H9 (cell line): ENCODE measurements around the gene AXIN2. TPM values are rescaled to one million over a fixed set of nuclear protein-coding genes. Genes with fewer than 3 reads are reported as not detected.

Experiments
- DNase-seq: peaks from one replicate; pipeline ENCODE4 v3.0.0-alpha.2; 2017
- H2AFZ ChIP-seq: one replicate; pipeline ENCODE4 v1.6.1; 2013; ENCODE audit warnings: mild to moderate bottlenecking, low read length, control low read depth, moderate library complexity
- H2AK5ac ChIP-seq: 2 replicates; pipeline ENCODE4 v1.6.1; 2013; ENCODE audit warnings: low read length, control low read depth, mixed read lengths; ENCODE audit not compliant: insufficient read length
- H2BK120ac ChIP-seq: one replicate; pipeline ENCODE4 v1.6.1; 2013; ENCODE audit warnings: low read depth, mild to moderate bottlenecking, low read length, control low read depth, inconsistent platforms; ENCODE audit not compliant: poor library complexity, severe bottlenecking
- H2BK12ac ChIP-seq: 2 replicates; pipeline ENCODE4 v1.6.1; 2013; ENCODE audit warnings: low read length, control low read depth, mixed read lengths, low read depth; ENCODE audit not compliant: insufficient read length
- H2BK15ac ChIP-seq: 2 replicates; pipeline ENCODE4 v1.6.1; 2013; ENCODE audit warnings: low read depth, low read length, control low read depth
- H2BK20ac ChIP-seq: one replicate; pipeline ENCODE4 v1.6.1; 2013; ENCODE audit warnings: low read depth, mild to moderate bottlenecking, low read length, control low read depth, inconsistent platforms; ENCODE audit not compliant: poor library complexity, severe bottlenecking
- H2BK5ac ChIP-seq: 2 replicates; pipeline ENCODE4 v1.6.1; 2013; ENCODE audit warnings: low read length, control low read depth, mixed read lengths; ENCODE audit not compliant: insufficient read length
- H3K14ac ChIP-seq: 2 replicates; pipeline ENCODE4 v1.6.1; 2013; ENCODE audit warnings: low read length, control low read depth; ENCODE audit not compliant: insufficient read depth
- H3K18ac ChIP-seq: 2 replicates; pipeline ENCODE4 v1.6.1; 2013; ENCODE audit warnings: low read depth, mild to moderate bottlenecking, mixed read lengths, low read length, control low read depth; ENCODE audit not compliant: insufficient read length
- H3K23ac ChIP-seq: 2 replicates; pipeline ENCODE4 v1.6.1; 2013; ENCODE audit warnings: low read length, control low read depth, mixed read lengths, low read depth; ENCODE audit not compliant: insufficient read length
- H3K23me2 ChIP-seq: 2 replicates; pipeline ENCODE4 v1.6.1; 2013; ENCODE audit warnings: low read depth, mild to moderate bottlenecking, mixed read lengths, low read length, control low read depth; ENCODE audit not compliant: insufficient read length, poor library complexity, severe bottlenecking
- H3K27ac ChIP-seq: 2 replicates; pipeline ENCODE4 v1.5.1; 2013; ENCODE audit warnings: low read length, control low read depth, mixed read lengths, low read depth; ENCODE audit not compliant: insufficient read length
- H3K27me3 ChIP-seq: 2 replicates; pipeline ENCODE4 v1.6.1; 2013; ENCODE audit warnings: low read length, control low read depth, inconsistent platforms; ENCODE audit not compliant: insufficient read depth
- H3K4ac ChIP-seq: 2 replicates; pipeline ENCODE4 v1.6.1; 2013; ENCODE audit warnings: low read depth, mild to moderate bottlenecking, control low read depth, inconsistent platforms, low read length, moderate library complexity
- H3K4me1 ChIP-seq: 2 replicates; pipeline ENCODE4 v1.6.1; 2013; ENCODE audit warnings: low read length, control low read depth, inconsistent platforms; ENCODE audit not compliant: insufficient read depth
- H3K4me2 ChIP-seq: 2 replicates; pipeline ENCODE4 v1.6.1; 2013; ENCODE audit warnings: low read length, control low read depth, mixed read lengths; ENCODE audit not compliant: insufficient read length, insufficient read depth
- H3K56ac ChIP-seq: 2 replicates; pipeline ENCODE4 v1.6.1; 2013; ENCODE audit warnings: low read depth, mild to moderate bottlenecking, mixed read lengths, low read length, control low read depth; ENCODE audit not compliant: insufficient read length
- H3K79me1 ChIP-seq: 2 replicates; pipeline ENCODE4 v1.6.1; 2013; ENCODE audit warnings: low read depth, mild to moderate bottlenecking, moderate library complexity, low read length, control low read depth, inconsistent platforms; ENCODE audit not compliant: insufficient read depth, poor library complexity, severe bottlenecking
- H3K79me2 ChIP-seq: 2 replicates; pipeline ENCODE4 v1.6.1; 2013; ENCODE audit warnings: low read length, control low read depth, inconsistent platforms; ENCODE audit not compliant: insufficient read depth
- H3K9ac ChIP-seq: 2 replicates; pipeline ENCODE4 v1.6.1; 2013; ENCODE audit warnings: low read length, control low read depth, mixed read lengths; ENCODE audit not compliant: insufficient read length; ENCODE audit errors: extremely low read depth
- H3K9me3 ChIP-seq: one replicate; pipeline ENCODE4 v1.6.1; 2013; ENCODE audit warnings: low read depth, low read length, inconsistent platforms; ENCODE audit not compliant: control insufficient read depth
- H3T11ph ChIP-seq: one replicate; pipeline ENCODE4 v1.6.1; 2013; ENCODE audit warnings: mild to moderate bottlenecking, low read length, control low read depth, inconsistent platforms
- H4K20me1 ChIP-seq: one replicate; pipeline ENCODE4 v1.6.1; 2013; ENCODE audit not compliant: control insufficient read depth, insufficient read length, insufficient read depth
- H4K5ac ChIP-seq: 2 replicates; pipeline ENCODE4 v1.6.1; 2013; ENCODE audit warnings: low read depth, mild to moderate bottlenecking, mixed read lengths, low read length, control low read depth; ENCODE audit not compliant: insufficient read length
- H4K8ac ChIP-seq: replicated peaks from 2 replicates; pipeline ENCODE4 v1.6.1; 2013; ENCODE audit warnings: low read length, control low read depth, mixed read lengths, low read depth; ENCODE audit not compliant: insufficient read length
- H4K91ac ChIP-seq: 2 replicates; pipeline ENCODE4 v1.6.1; 2013; ENCODE audit warnings: low read depth, mild to moderate bottlenecking, moderate library complexity, mixed read lengths, low read length, control low read depth; ENCODE audit not compliant: insufficient read length
- H3K27ac Mint-ChIP-seq, 3 experiments: 2 replicates in 2 of 3; 3 replicates in 1 of 3; pipeline ENCODE4 v1.8.0; 2020 to 2021; ENCODE audit warnings: mixed read lengths in 3 of 3, mild to moderate bottlenecking in 1 of 3, moderate library complexity in 1 of 3
- H3K27me3 Mint-ChIP-seq: 2 replicates; pipeline ENCODE4 v1.8.0; 2021; ENCODE audit warnings: low read depth, mild to moderate bottlenecking, moderate library complexity, mixed read lengths
- H3K36me3 Mint-ChIP-seq, 3 experiments: 2 replicates in 2 of 3; 3 replicates in 1 of 3; pipeline ENCODE4 v1.8.0; 2020 to 2021; ENCODE audit warnings: low read depth in 3 of 3, mixed read lengths in 3 of 3; ENCODE audit not compliant: insufficient read depth in 1 of 3
- H3K4me1 Mint-ChIP-seq, 2 experiments: 2 replicates each; pipeline ENCODE4 v1.8.0; 2020; ENCODE audit warnings: mixed read lengths in 2 of 2
- H3K4me3 Mint-ChIP-seq, 2 experiments: 2 replicates in 1 of 2; 3 replicates in 1 of 2; pipeline ENCODE4 v1.8.0; 2020 to 2021; ENCODE audit warnings: mild to moderate bottlenecking in 2 of 2, mixed read lengths in 2 of 2, moderate library complexity in 1 of 2
- H3K9me3 Mint-ChIP-seq, 2 experiments: 2 replicates in 1 of 2; 3 replicates in 1 of 2; pipeline ENCODE4 v1.8.0; 2020; ENCODE audit warnings: mild to moderate bottlenecking in 2 of 2, mixed read lengths in 2 of 2, moderate library complexity in 1 of 2
- CTCF ChIP-seq: fragments of 200-600 bp; sonication (generic); conservative IDR thresholded peaks from 3 replicates; pipeline ENCODE4 v1.8.0; 2021; ENCODE audit warnings: antibody characterized with exemption, mild to moderate bottlenecking
- WGBS: extraction: QIAGEN DNeasy Blood & Tissue Kit; methylation state at CpG from one replicate; pipeline ENCODE4 v1.1.7; 2013; ENCODE audit warnings: missing lambda C conversion rate, low lambda C conversion rate, mixed read lengths; ENCODE audit not compliant: insufficient read length; ENCODE audit errors: extremely low coverage; 5-methylcytosine and 5-hydroxymethylcytosine counted together
- total RNA-seq: library from RNA; stranded (reverse); gene quantifications from 2 replicates; pipeline ENCODE4 v1.2.1, GENCODE V29; 2021

AXIN2 gene
- total RNA-seq, 1 experiment from 2014 or later: 35.0 TPM

DNA sequence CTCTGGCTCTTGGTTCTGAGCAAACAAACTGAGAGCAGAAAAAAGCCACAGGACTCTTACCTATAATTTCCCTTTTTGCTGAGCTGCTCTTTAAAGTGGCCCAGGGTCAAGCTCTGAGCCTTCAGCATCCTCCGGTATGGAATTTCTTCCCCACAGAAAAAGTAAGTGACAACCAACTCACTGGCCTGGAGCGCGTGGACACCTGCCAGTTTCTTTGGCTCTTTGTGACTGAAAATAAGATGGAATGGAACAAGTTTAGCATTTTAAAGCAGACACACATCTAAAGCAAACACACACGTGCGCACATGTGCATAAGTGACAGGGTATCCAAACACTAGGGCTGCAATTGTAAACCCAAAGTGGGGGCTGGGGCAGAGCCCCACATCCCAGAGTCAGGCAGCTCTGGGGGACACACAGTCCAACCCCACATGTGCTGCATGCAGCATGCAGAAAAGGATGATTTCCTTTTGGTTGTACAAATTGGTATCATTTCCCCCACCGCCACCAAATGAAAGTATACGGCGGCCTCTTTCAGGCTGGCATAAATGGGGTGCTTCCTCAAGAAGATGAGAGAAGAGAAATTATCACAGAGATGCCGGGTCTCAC, 27.5 kb downstream of the AXIN2 start:
- Histone ChIP-seq H3K27ac (no peak overlapping the region), H2BK15ac (no peak overlapping the region), H4K20me1 (no peaks in the 10 kb centered on the region), H2BK12ac (no peak overlapping the region), H3K23ac (no peak overlapping the region), H3K79me2 (no peaks in the 10 kb centered on the region), H3K14ac (no peak overlapping the region), H2BK120ac (no peak overlapping the region), H3K79me1 (no peaks in the 10 kb centered on the region), H4K8ac (no peak overlapping the region), H3T11ph (no peak overlapping the region), H3K4me1 (peaks cover 3% of the 10 kb centered on the region; the same call in 1 of the 2 replicates), H4K5ac (no peak overlapping the region), H2AK5ac (no peak overlapping the region), H3K27me3 (no peaks in the 10 kb centered on the region), H3K56ac (no peak overlapping the region), H2AFZ (no peak overlapping the region), H3K23me2 (no peaks in the 10 kb centered on the region), H3K4me2 (no peak overlapping the region), H2BK5ac (no peak overlapping the region), H4K91ac (no peak overlapping the region), H3K9me3 (no peaks in the 10 kb centered on the region), H2BK20ac (no peak overlapping the region), H3K4ac (no peak overlapping the region), H3K9ac (no peak overlapping the region), H3K18ac (no peak overlapping the region)
- no peak overlapping the region for H3K4me3 Mint-ChIP-seq
- DNase-seq: no peak
- no CpG with 5 or more reads among the region's 9 CpGs for WGBS
- TF ChIP-seq CTCF: no peak
- H3K4me1 Mint-ChIP-seq: peaks cover 40 to 51% of the 10 kb centered on the region in 2 experiments
- H3K9me3 Mint-ChIP-seq: no peaks in the 10 kb centered on the region; a peak in 1 of 5 replicates
- no peaks in the 10 kb centered on the region for H3K27me3 Mint-ChIP-seq
- H3K36me3 Mint-ChIP-seq: peaks cover 57 to 90% (median 76%) of the 10 kb centered on the region in 3 experiments
- H3K27ac Mint-ChIP-seq: no peak overlapping the region; a peak in 1 of 7 replicates
